Gastroesophageal sphincter (tissue), 3 donors: ENCODE measurements around the gene ISOC2.

Experiments used
- POLR2AphosphoS5 ChIP-seq: sonication (generic); formaldehyde crosslinking; IDR thresholded peaks from one replicate; pipeline ENCODE4 v1.6.1; 2017; ENCODE audit warnings: antibody characterized with exemption
- TF ChIP-seq, protein P1 (sequence below), 4 experiments: fragments of 200-600 bp in 2 of 4; fragments of 450-650 bp in 2 of 4; sonication (generic) in 1 of 4; IDR thresholded peaks; one replicate each; pipeline ENCODE4 v1.5.1; 2017 to 2019; ENCODE audit warnings: antibody characterized with exemption in 4 of 4, mild to moderate bottlenecking in 2 of 4, moderate library complexity in 2 of 4

DNA sequence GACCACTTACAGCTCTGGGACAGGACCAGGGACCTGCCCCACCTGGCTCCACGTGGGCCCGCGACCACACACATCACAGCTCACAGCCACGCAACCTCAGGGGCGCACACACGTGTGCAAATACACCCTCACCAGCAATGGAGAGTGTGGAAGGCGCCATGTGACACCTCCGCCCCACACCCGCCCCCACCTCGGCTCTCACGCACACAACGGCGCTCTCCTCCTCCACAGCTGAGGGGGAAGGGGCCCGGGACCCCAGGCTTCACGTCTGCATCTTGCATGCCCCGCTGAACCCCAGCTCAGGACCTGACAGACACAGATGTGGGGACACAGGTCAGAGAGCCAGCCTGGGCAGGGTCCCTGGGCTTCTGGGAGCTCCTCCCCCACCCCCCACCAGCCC is 12.0 kb downstream of the ISOC2 start:
- TF ChIP-seq, protein P1, sequence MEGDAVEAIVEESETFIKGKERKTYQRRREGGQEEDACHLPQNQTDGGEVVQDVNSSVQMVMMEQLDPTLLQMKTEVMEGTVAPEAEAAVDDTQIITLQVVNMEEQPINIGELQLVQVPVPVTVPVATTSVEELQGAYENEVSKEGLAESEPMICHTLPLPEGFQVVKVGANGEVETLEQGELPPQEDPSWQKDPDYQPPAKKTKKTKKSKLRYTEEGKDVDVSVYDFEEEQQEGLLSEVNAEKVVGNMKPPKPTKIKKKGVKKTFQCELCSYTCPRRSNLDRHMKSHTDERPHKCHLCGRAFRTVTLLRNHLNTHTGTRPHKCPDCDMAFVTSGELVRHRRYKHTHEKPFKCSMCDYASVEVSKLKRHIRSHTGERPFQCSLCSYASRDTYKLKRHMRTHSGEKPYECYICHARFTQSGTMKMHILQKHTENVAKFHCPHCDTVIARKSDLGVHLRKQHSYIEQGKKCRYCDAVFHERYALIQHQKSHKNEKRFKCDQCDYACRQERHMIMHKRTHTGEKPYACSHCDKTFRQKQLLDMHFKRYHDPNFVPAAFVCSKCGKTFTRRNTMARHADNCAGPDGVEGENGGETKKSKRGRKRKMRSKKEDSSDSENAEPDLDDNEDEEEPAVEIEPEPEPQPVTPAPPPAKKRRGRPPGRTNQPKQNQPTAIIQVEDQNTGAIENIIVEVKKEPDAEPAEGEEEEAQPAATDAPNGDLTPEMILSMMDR (IDR thresholded peaks at IDR 0.05) = no peak
- TF ChIP-seq POLR2AphosphoS5 = no peak
